Measurements from ENCODE around the gene FABP3. TPM values are rescaled to one million over a fixed set of nuclear protein-coding genes. Genes with fewer than 3 reads are reported as not detected.

Gene FABP3
- total RNA-seq, 2 donors from 2014 or later = 3,211 to 3,527 TPM

- Histone ChIP-seq H3K9me3 (no peaks in the 10 kb centered on the region), H3K27ac (no peak overlapping the region), H3K36me3 (no peaks in the 10 kb centered on the region), H3K4me3 (no peak overlapping the region), H3K4me1 (no peaks in the 10 kb centered on the region), H3K27me3 (no peaks in the 10 kb centered on the region)
- no peak for TF ChIP-seq CTCF (IDR thresholded peaks at IDR 0.05)
- no peak for DNase-seq (ENCODE audit: low spot score)
Measured at GRCh38 chr1:31405578-31406245, 32.8 kb upstream of the FABP3 start.

GRCh38 chr1:31401241-31401640 lies 28.4 kb upstream of the FABP3 start:
- no peaks in the 10 kb centered on the region for H3K27me3 ChIP-seq
- H3K4me1 ChIP-seq = no peaks in the 10 kb centered on the region
- no peaks in the 10 kb centered on the region for H3K36me3 ChIP-seq
- no peak overlapping the region for H3K27ac ChIP-seq
- no peak overlapping the region for H3K4me3 ChIP-seq
- H3K9me3 ChIP-seq = no peaks in the 10 kb centered on the region
- DNase-seq (ENCODE audit: low spot score) = no peak
- TF ChIP-seq CTCF (IDR thresholded peaks at IDR 0.05) = no peak

- Histone ChIP-seq H3K4me1 (no peaks in the 10 kb centered on the region), H3K4me3 (no peak overlapping the region), H3K27ac (no peak overlapping the region), H3K36me3 (no peaks in the 10 kb centered on the region), H3K9me3 (no peaks in the 10 kb centered on the region), H3K27me3 (no peaks in the 10 kb centered on the region)
- no peak for DNase-seq (ENCODE audit: low spot score)
- no peak for TF ChIP-seq CTCF (IDR thresholded peaks at IDR 0.05)
Measured at GRCh38 chr1:31400393-31400792, 27.5 kb upstream of the FABP3 start.

- Histone ChIP-seq H3K4me3 (no peak overlapping the region), H3K4me1 (peaks cover 0 to 1% of the 10 kb centered on the region in 2 donors), H3K36me3 (no peaks in the 10 kb centered on the region), H3K9me3 (no peaks in the 10 kb centered on the region), H3K27ac (no peak overlapping the region), H3K27me3 (no peaks in the 10 kb centered on the region)
- no peak for TF ChIP-seq CTCF (IDR thresholded peaks at IDR 0.05)
- DNase-seq (ENCODE audit: low spot score) = no peak
Measured at GRCh38 chr1:31399976-31400375, 27.1 kb upstream of the FABP3 start.

GRCh38 chr1:31398246-31398645 lies 25.4 kb upstream of the FABP3 start:
- Histone ChIP-seq H3K27me3 (no peaks in the 10 kb centered on the region), H3K4me3 (no peak overlapping the region), H3K36me3 (no peaks in the 10 kb centered on the region), H3K4me1 (peaks cover 0 to 11% of the 10 kb centered on the region in 2 donors), H3K27ac (no peak overlapping the region), H3K9me3 (no peaks in the 10 kb centered on the region)
- DNase-seq (ENCODE audit: low spot score) = no peak
- no peak for TF ChIP-seq CTCF (IDR thresholded peaks at IDR 0.05)
